ENCODE measurements around the gene TCF7L2.

Gene TCF7L2

DNA sequence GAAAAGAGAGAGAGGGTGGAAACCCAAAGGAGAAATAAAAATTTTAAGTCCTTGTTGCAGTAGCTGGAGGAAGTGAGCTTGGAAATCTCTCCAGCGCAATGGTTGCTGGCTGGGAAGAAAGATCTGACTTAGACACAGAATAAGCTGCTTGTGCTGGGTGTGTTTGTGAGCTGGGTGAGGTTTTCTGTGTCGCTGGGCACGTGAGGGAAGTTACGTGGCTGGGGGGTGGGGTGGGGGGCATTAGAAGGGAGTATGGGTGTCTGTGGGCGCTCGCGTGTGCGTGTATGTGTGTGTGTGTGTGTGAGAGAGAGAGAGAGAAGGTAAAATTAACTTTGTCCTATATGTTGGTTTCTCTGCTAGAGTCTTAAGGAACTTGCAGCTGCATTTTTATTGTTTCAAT lies 11.6 kb downstream of the TCF7L2 start:
- TF ChIP-seq CTCF (IDR thresholded peaks at IDR 0.05; ENCODE audit: extremely low read depth, insufficient read depth, missing control alignments) = no peak
- no peak for DNase-seq (ENCODE audit: low spot score)
- in situ Hi-C loops (cut with MboI; ENCODE audit: low pct_unique_long_range_greater_than_20kb, low sequenced_read_pairs, unreplicated experiment) = no loop called here

GRCh38 chr10:112962343-112962742 lies 12.3 kb downstream of the TCF7L2 start:
- no peak for DNase-seq (ENCODE audit: low spot score)
- in situ Hi-C loops (cut with MboI; ENCODE audit: low pct_unique_long_range_greater_than_20kb, low sequenced_read_pairs, unreplicated experiment) = no loop called here
- TF ChIP-seq CTCF (IDR thresholded peaks at IDR 0.05; ENCODE audit: extremely low read depth, insufficient read depth, missing control alignments) = no peak

DNA sequence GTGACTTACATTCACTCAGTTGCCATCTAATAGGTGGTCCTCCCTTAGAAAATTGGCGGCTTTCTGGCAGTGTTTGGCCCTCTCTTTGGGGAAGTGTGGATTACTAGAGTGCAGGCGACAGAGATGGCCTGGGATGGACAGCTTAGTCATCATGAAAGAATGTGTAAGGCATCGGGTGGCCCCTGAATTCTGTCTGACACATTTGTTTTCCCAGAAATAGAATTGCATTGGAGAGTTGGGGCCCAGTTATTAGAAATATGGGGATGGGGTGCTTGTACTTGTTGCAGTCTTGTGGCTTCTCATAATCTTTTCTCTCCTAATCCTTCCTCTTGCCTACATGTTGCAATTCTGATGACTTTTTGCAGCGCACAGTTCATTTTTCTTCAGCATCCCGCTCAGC lies 13.8 kb downstream of the TCF7L2 start:
- in situ Hi-C loops (cut with MboI; ENCODE audit: low pct_unique_long_range_greater_than_20kb, low sequenced_read_pairs, unreplicated experiment) = no loop called here
- no peak for DNase-seq (ENCODE audit: low spot score)
- TF ChIP-seq CTCF (IDR thresholded peaks at IDR 0.05; ENCODE audit: extremely low read depth, insufficient read depth, missing control alignments) = no peak

- in situ Hi-C loops (cut with MboI; ENCODE audit: low pct_unique_long_range_greater_than_20kb, low sequenced_read_pairs, unreplicated experiment) = no loop called here
- no peak for TF ChIP-seq CTCF (IDR thresholded peaks at IDR 0.05; ENCODE audit: extremely low read depth, insufficient read depth, missing control alignments)
- no peak for DNase-seq (ENCODE audit: low spot score)
These were observed 14.4 kb downstream of the TCF7L2 start for GRCh38 chr10:112964482-112964881.

DNA sequence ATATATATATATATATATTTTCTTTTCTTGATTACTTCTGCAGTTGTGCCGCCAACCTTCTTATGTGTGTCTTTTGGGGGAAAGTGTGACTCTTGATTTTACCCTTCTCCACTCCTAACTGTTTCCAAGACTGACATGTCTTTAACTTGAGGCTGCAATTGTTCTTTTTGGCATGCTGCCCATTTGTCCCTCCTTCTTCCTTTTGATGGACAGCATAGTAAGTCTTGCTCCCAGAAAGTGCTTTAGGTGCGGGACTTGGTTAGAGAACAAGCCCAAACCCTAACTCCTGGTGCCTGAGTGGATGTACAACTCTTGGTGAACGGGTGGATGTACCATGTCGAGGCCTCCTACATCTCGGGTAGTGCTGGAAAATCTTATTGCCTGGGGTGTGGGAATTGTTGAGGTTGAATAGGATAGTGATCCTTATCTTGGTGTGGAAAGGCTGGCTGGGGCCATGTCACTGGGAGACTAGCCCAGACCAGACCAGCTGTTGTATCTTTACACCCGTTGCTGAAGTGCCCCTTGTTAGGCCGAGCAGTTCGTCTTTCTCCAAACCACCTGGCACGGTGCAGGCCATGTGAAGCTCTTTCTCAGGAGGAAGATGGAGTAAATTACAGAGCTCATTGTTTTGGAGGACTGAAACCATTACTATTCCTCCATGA lies 16.3 kb downstream of the TCF7L2 start:
- in situ Hi-C loops (cut with MboI; ENCODE audit: low pct_unique_long_range_greater_than_20kb, low sequenced_read_pairs, unreplicated experiment) = no loop called here
- no peak for TF ChIP-seq CTCF (IDR thresholded peaks at IDR 0.05; ENCODE audit: extremely low read depth, insufficient read depth, missing control alignments)
- DNase-seq (ENCODE audit: low spot score) = no peak

- TF ChIP-seq CTCF (IDR thresholded peaks at IDR 0.05; ENCODE audit: extremely low read depth, insufficient read depth, missing control alignments) = no peak
- in situ Hi-C loops (cut with MboI; ENCODE audit: low pct_unique_long_range_greater_than_20kb, low sequenced_read_pairs, unreplicated experiment) = no loop called here
- no peak for DNase-seq (ENCODE audit: low spot score)
These were observed 17.2 kb downstream of the TCF7L2 start for GRCh38 chr10:112967200-112967599.

Measured in GM13977 (cell line).